Urinary bladder (tissue), 4 donors: ENCODE data around the gene CIC. TPM values are rescaled to one million over a fixed set of nuclear protein-coding genes. Genes with fewer than 3 reads are reported as not detected.
A peak's percentile ranks its signal among the peaks of the same experiment; 100 is the strongest.
"Not testable (repeated sequence)": the region's sequence is repeated elsewhere in the genome, so short reads cannot be mapped to it uniquely, and the experiment has no call there.

Experiments used
- DNase-seq: peaks from one replicate; pipeline ENCODE4 v3.0.0-alpha.2; 2015; ENCODE audit errors: extremely low spot score
- H3K27ac ChIP-seq: one replicate; pipeline ENCODE4 v1.5.1; 2013; ENCODE audit warnings: low read depth, mild to moderate bottlenecking, moderate library complexity
- H3K36me3 ChIP-seq: one replicate; pipeline ENCODE4 v1.6.1; 2013; ENCODE audit warnings: mild to moderate bottlenecking, moderate library complexity; ENCODE audit not compliant: insufficient read depth
- H3K4me1 ChIP-seq: one replicate; pipeline ENCODE4 v1.6.1; 2013; ENCODE audit warnings: mild to moderate bottlenecking, moderate library complexity; ENCODE audit not compliant: insufficient read depth
- H3K4me3 ChIP-seq: one replicate; pipeline ENCODE4 v1.5.1; 2013; ENCODE audit warnings: low read depth, low read length
- WGBS: extraction: QIAGEN DNeasy Blood & Tissue Kit; methylation state at CpG from one replicate; pipeline ENCODE4 v1.1.7; 2013; 5-methylcytosine and 5-hydroxymethylcytosine counted together
- polyA plus RNA-seq: library from polyadenylated mRNA; stranded (reverse); fragments of 200-250 nt; gene quantifications from one replicate; pipeline ENCODE4 v1.2.3, GENCODE V29; 2013
- total RNA-seq: library from RNA; depleted of rRNA; stranded (reverse); fragments of >200 nt; gene quantifications from one replicate; pipeline ENCODE4 v1.2.3, GENCODE V29; 2014
- donor health status: healthy with polysubstance abuse.
- donor health status: healthy.

Gene CIC
- total and polyA plus RNA-seq, 2 donors: 14.0 to 59.5 TPM

- no peaks in the 10 kb centered on the region for H3K36me3 ChIP-seq
- 4% methylated on average over 38 of the region's 38 CpGs for WGBS
- DNase-seq: no peak
Measured at GRCh38 chr19:42255766-42256745, 13.0 kb upstream of the CIC start.

GRCh38 chr19:42257842-42258241 is 11.2 kb upstream of the CIC start:
- not testable (repeated sequence) for H3K27ac ChIP-seq, H3K4me3 ChIP-seq, DNase-seq, H3K36me3 ChIP-seq, H3K4me1 ChIP-seq
- 88% methylated on average over 3 of the region's 3 CpGs for WGBS

More at GRCh38 chr19:42255766-42256745, 13.0 kb upstream of the CIC start:
- Histone ChIP-seq H3K27ac (peak overlapping the region; percentile 83), H3K4me1 (peaks cover 2% of the 10 kb centered on the region), H3K4me3 (peak overlapping the region; percentile 94)

GRCh38 chr19:42261763-42262162 is 7.3 kb upstream of the CIC start:
- no peak overlapping the region for H3K4me3 ChIP-seq
- H3K27ac ChIP-seq: no peak overlapping the region
- no peaks in the 10 kb centered on the region for H3K36me3 ChIP-seq
- no peaks in the 10 kb centered on the region for H3K4me1 ChIP-seq
- no peak for DNase-seq
- 83% methylated on average over 3 of the region's 3 CpGs for WGBS

GRCh38 chr19:42266105-42266504 is 2.9 kb upstream of the CIC start:
- H3K27ac ChIP-seq, H3K36me3 ChIP-seq, H3K4me3 ChIP-seq, DNase-seq, H3K4me1 ChIP-seq: not testable (repeated sequence)
- WGBS: 92% methylated on average over 4 of the region's 4 CpGs

- DNase-seq, H3K27ac ChIP-seq, H3K36me3 ChIP-seq, H3K4me1 ChIP-seq, H3K4me3 ChIP-seq: not testable (repeated sequence)
- WGBS: 91% methylated on average over 25 of the region's 25 CpGs
Measured at GRCh38 chr19:42266928-42267603, 2.0 kb upstream of the CIC start.

GRCh38 chr19:42267644-42268141 is 1.4 kb upstream of the CIC start:
- H3K4me1 ChIP-seq: no peaks in the 10 kb centered on the region
- no peak for DNase-seq

GRCh38 chr19:42268142-42268703 is 829 bp upstream of the CIC start:
- Histone ChIP-seq H3K36me3 (no peaks in the 10 kb centered on the region), H3K4me3 (peak overlapping the region; percentile 36), H3K27ac (peak overlapping the region; percentile 94), H3K4me1 (no peaks in the 10 kb centered on the region)
- peak; percentile 99 for DNase-seq
- under 1% methylated on average over 46 of the region's 46 CpGs for WGBS

More at GRCh38 chr19:42267644-42268141, 1.4 kb upstream of the CIC start:
- 5% methylated on average over 13 of the region's 13 CpGs for WGBS
- H3K36me3 ChIP-seq: no peaks in the 10 kb centered on the region
- H3K27ac ChIP-seq: peak overlapping the region; percentile 79
- H3K4me3 ChIP-seq: peak overlapping the region; percentile 6

GRCh38 chr19:42269478-42270345 is 660 bp downstream of the CIC start:
- 32% methylated on average over 10 of the region's 10 CpGs for WGBS

GRCh38 chr19:42270346-42271044 is 1.4 kb downstream of the CIC start:
- WGBS: 21% methylated on average over 18 of the region's 18 CpGs
- H3K27ac ChIP-seq: peak overlapping the region; percentile 88
- H3K4me3 ChIP-seq: peak overlapping the region; percentile 70
- no peaks in the 10 kb centered on the region for H3K36me3 ChIP-seq
- DNase-seq: no peak
- H3K4me1 ChIP-seq: no peaks in the 10 kb centered on the region

More at GRCh38 chr19:42269478-42270345, 660 bp downstream of the CIC start:
- H3K4me3 ChIP-seq: peak overlapping the region; percentile 70
- peak overlapping the region; percentile 88 for H3K27ac ChIP-seq
- no peaks in the 10 kb centered on the region for H3K36me3 ChIP-seq
- DNase-seq: no peak
- no peaks in the 10 kb centered on the region for H3K4me1 ChIP-seq

- WGBS: 50% methylated on average over 3 of the region's 3 CpGs
- no peaks in the 10 kb centered on the region for H3K4me1 ChIP-seq
- no peak overlapping the region for H3K4me3 ChIP-seq
- H3K27ac ChIP-seq: no peak overlapping the region
- no peak for DNase-seq
- no peaks in the 10 kb centered on the region for H3K36me3 ChIP-seq
Measured at GRCh38 chr19:42271045-42271419, 2.0 kb downstream of the CIC start.

- 90% methylated on average over 35 of the region's 35 CpGs for WGBS
- H3K4me3 ChIP-seq: no peak overlapping the region
- no peak for DNase-seq
- H3K4me1 ChIP-seq: no peaks in the 10 kb centered on the region
- no peak overlapping the region for H3K27ac ChIP-seq
- no peaks in the 10 kb centered on the region for H3K36me3 ChIP-seq
Measured at GRCh38 chr19:42271861-42272534, 2.9 kb downstream of the CIC start.

GRCh38 chr19:42272535-42272897 is 3.5 kb downstream of the CIC start:
- Histone ChIP-seq H3K27ac (no peak overlapping the region), H3K4me1 (no peaks in the 10 kb centered on the region), H3K4me3 (no peak overlapping the region), H3K36me3 (no peaks in the 10 kb centered on the region)
- DNase-seq: no peak
- 80% methylated on average over 9 of the region's 9 CpGs for WGBS
